PFSK-1 (cell line): ENCODE results near the gene ZFYVE27.

ENCODE experiments used
- FOXP2 ChIP-seq: optimal IDR thresholded peaks from 2 replicates; pipeline ENCODE3; 2011; ENCODE audit warnings: borderline replicate concordance, control low read depth, inconsistent platforms; ENCODE audit not compliant: insufficient read depth; ENCODE audit errors: extremely low read length, extremely low read depth
- POLR2AphosphoS5 ChIP-seq: IDR thresholded peaks from 2 replicates; pipeline ENCODE4 v1.6.1; 2012; ENCODE audit warnings: low read depth, mild to moderate bottlenecking, control low read depth, low read length, moderate library complexity
- REST ChIP-seq, 2 experiments: IDR thresholded peaks; 2 replicates each; pipeline versions ENCODE4 v1.6.1 to v1.8.0; 2011 to 2012; ENCODE audit warnings: low read depth in 2 of 2, low read length in 2 of 2, control low read depth in 1 of 2, inconsistent platforms in 1 of 2, mild to moderate bottlenecking in 1 of 2, moderate library complexity in 1 of 2; ENCODE audit not compliant: insufficient read depth in 1 of 2
- SIN3A ChIP-seq: IDR thresholded peaks from 2 replicates; pipeline ENCODE4 v1.6.1; 2012; ENCODE audit warnings: mild to moderate bottlenecking, low read length, moderate library complexity, borderline replicate concordance; ENCODE audit not compliant: insufficient read depth
- TAF1 ChIP-seq: IDR thresholded peaks from 2 replicates; pipeline ENCODE4 v1.6.1; 2012; ENCODE audit warnings: low read length, control low read depth, borderline replicate concordance; ENCODE audit not compliant: insufficient read depth

ZFYVE27 gene

GRCh38 chr10:97805949-97806348 lies 69.0 kb downstream of the ZFYVE27 start:
- TF ChIP-seq POLR2AphosphoS5 (no peak), FOXP2 (no peak), SIN3A (no peak), TAF1 (no peak), REST (IDR thresholded peaks at IDR 0.05; ENCODE audit: insufficient read depth in 1 of 2, low read depth in 2 of 2, low read length in 2 of 2) (no peak)

GRCh38 chr10:97810446-97810845 lies 73.5 kb downstream of the ZFYVE27 start:
- TF ChIP-seq POLR2AphosphoS5 (no peak), SIN3A (no peak), REST (IDR thresholded peaks at IDR 0.05; ENCODE audit: insufficient read depth in 1 of 2, low read depth in 2 of 2, low read length in 2 of 2) (no peak), TAF1 (no peak)
